ENCODE measurements around the gene KIFC1.

GRCh38 chr6:33433544-33434191 lies 42.0 kb downstream of the KIFC1 start:
- TF ChIP-seq CTCF (IDR thresholded peaks at IDR 0.05; ENCODE audit: low read depth, low read length) = no peak
- no peak for TF ChIP-seq POLR2A (IDR thresholded peaks at IDR 0.05; ENCODE audit: extremely low read depth, insufficient read length)
- TF ChIP-seq MYC (IDR thresholded peaks at IDR 0.05; ENCODE audit: low read depth, low read length) = no peak
